Activated CD8-positive, alpha-beta memory T cell treated with anti-CD3 and anti-CD28 coated beads for 36 hours (primary cell): ENCODE results near the gene FLOT1. TPM values are rescaled to one million over a fixed set of nuclear protein-coding genes. Genes with fewer than 3 reads are reported as not detected.

ENCODE experiments used
- CTCF ChIA-PET: fragments of 350-600 bp; sonication (Branson Sonifier 250); formaldehyde crosslinking; loops from one replicate; lab custom pipeline; 2021; ENCODE audit warnings: antibody characterized with exemption; lab: Charles Lee
- POLR2A ChIA-PET: fragments of 350-600 bp; sonication (Branson Sonifier 250); formaldehyde crosslinking; loops from one replicate; lab custom pipeline; 2021; ENCODE audit warnings: antibody characterized with exemption; lab: Charles Lee
- total RNA-seq, 2 experiments: library from RNA; stranded (reverse); gene quantifications; one replicate each; pipeline ENCODE4 v1.2.3, GENCODE V29; 2021

Gene FLOT1
- total RNA-seq, 2 experiments from 2014 or later: 178 to 186 TPM

DNA sequence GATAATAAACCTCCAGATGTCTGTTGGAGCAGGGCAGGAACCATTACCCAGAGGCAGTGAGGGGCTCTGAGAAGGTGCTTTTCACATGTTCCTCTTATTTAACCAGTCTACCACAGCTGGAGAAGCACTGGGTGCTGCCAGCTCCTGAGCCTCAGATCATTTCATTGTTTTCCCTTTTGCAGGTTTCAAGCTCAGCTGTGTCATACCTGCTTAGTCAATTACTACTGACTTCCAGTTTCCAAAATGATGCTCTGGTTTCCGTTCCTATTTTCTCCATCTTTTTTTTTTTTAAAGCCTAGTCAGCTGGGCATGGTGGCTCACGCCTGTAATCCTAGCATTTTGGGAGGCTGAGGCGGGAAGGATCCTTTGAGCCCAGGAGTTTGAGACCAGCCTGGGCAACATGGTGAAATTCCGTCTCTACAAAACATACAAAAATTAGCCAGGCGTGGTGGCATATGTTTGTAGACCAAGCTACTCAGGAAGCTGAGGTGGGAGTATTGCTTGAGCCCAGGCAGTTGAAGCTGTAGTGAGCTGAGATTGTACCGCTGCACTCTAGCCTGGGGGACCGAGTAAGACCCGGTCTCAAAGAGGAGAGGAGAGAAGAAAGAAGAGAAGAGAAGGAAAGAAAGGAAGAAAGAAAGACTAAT lies 6.7 kb downstream of the FLOT1 start:
- POLR2A ChIA-PET: interaction anchor here (0.5 to 1.9 kb wide), 12 partner anchors 14 to 534 kb away, joined by 3 to 6 read pairs (median 3); partner anchors contain the start of gene PRR3

DNA sequence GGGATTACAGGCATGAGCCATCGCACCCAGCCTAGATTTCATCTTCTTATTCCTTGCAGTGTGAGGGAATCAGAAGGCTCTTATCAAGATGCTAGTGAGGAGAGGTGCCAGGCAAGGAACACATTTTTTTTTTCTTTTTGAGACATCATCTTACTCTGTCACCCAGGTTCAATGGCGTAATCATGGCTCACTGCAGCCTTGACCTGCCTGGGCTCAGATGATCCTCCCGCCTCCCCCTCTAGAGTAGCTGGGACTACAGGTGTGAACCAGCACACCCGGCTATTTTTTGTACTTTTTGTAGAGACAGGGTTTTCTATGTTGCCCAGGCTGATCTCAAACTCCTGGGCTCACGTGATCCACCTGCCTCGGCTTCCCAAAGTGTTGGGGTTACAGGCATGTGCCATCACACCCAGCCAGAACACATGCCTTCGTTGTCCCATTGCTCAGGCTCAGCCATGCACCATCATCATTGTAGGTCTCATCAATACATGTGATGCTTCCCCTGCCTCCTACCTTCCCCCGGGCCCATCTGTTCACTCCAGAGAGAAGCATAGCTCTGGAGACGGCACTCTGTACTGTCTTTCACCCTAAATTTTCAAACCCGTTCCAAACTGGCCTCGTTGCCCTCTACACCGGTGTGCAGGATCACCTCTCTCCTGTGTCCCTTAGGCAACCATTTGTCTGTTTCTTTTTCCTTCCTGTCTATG lies 10.1 kb downstream of the FLOT1 start:
- POLR2A ChIA-PET: interaction anchor here (1.2 kb wide), 1 partner anchor 10 kb away, joined by 3 read pairs; no protein-coding TSS in a partner anchor
- CTCF ChIA-PET: interaction anchor here (0.9 to 3.6 kb wide), 4 partner anchors 12 to 169 kb away, joined by 5 to 33 read pairs (median 19); partner anchors contain the start of gene TUBB

More for the DNA sequence above, 6.7 kb downstream of the FLOT1 start:
- CTCF ChIA-PET: interaction anchor here (0.9 to 2.9 kb wide), 9 partner anchors 12 to 96 kb away, joined by 3 to 14 read pairs (median 4); no protein-coding TSS in a partner anchor

DNA sequence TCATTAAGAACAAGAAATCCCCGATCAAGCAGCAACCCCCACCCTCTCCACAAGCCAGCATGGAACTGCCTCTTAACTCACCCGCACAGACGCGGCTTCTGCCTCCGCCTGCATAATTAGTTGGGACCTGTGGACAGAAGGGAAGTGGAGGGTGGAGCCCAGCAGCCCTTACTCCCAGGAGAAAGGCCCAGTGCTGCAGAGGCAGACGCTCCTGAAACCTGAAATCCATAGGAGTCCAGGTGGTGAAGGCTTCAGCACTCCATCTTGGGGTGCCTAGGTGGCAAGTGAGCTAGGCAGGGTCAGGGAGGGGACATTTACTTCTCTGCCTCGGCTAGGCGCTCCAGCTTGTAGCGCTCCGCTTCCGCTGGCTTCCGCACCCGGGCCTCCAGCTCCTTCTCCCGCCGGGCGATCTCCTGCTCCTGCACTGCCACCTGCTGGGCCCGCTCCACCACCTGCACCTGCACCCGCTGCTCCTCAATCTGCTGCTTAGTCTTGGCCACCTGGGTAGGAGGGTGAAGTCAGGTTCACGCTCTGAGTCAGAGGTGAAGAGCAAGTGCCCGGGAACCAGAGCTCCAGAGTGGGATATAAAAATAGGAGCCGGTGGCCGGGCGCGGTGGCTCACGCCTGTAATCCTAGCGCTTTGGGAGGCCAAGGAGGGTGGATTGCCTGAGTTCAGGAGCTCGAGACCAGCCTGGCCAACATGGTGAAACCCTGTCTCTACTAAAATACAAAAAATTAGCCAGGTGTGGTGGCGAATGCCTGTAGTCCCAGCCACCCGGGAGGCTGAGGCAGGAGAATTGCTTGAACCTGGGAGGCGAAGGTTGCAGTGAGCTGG lies 11.7 kb downstream of the FLOT1 start:
- POLR2A ChIA-PET: interaction anchor here (0.6 to 1.3 kb wide), 10 partner anchors 9 to 115 kb away, joined by 3 to 22 read pairs (median 6); no protein-coding TSS in a partner anchor
- CTCF ChIA-PET: interaction anchor here (0.5 to 3.6 kb wide), 30 partner anchors 10 to 171 kb away, joined by 3 to 33 read pairs (median 4); partner anchors contain the start of genes ATAT1, DHX16, IER3 and MDC1

DNA sequence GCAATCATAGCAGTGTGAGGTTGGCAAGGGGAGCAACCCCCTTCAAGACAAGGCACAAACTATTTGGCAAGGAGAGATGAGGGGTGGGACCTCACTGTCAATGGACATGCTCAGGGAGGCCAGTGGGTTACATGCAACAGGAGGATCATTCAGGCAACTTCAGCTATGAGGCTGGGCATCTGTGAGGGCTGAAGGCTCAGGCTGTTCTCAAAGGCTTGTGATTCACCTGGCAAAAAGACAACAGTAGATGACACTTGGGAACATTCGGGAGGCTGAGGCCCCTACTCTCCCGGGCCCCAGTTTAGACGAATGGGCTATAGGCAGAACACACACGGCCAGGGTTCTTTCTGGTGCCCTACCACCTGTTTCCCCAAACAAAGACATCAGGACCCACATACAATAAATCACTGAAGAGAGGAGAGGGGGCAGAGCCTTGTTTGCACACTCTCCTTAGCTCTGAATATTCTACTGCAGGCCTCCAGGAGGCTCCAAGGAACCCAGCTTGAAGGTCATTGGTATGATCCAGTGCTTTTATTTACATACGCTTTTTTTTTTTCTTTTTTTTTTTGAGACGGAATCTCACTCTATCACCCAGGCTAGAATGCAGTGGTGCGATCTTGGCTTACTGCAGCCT lies 14.4 kb downstream of the FLOT1 start:
- ChIA-PET POLR2A (interaction anchor here (0.5 to 0.7 kb wide), 3 partner anchors 43 to 514 kb away, joined by 3 to 7 read pairs (median 4); no protein-coding TSS in a partner anchor), CTCF (interaction anchor here (1.4 to 1.8 kb wide), 3 partner anchors 9 to 187 kb away, joined by 3 to 10 read pairs (median 7); no protein-coding TSS in a partner anchor)

DNA sequence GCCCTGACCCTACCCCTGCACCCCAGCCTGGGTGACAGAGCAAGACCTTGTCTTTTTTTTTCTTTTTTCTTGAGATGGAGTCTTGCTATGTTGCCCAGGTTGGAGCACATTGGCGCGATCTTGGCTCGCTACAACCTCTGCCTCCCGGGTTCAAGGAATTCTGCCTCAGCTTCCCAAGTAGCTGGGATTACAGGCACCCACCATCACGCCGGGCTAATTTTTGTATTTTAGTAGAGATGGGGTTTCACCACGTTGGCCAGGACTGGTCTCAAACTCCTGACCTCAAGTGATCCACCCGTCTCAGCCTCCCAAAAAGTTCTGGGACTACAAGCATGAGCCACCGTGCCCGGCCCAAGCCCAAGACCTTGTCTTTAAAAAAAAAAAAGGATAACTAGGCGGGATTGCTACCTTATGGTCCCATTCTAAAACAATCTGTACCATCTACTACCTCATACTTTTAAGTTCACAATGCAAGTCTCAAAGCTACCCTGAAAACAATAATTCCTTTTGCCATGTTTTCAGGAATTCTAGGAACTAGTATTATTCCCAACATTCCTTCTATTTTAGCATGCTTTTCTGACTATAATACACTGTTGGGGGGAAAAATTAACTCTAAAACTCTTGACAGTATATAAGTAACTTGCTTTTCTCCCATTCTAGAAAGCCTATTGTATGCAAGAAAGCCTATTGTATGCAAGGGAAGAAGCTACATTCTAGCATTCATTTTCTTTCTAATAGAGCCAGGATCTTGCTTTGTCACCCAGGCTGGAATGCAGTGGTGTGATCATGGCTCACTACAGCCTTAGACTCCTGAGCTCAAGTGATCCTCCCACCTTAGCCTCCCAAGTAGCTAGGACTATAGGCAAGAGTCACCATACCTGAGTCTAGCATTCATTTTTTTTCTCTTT lies 15.7 kb downstream of the FLOT1 start:
- ChIA-PET CTCF (interaction anchor here (0.9 to 1.3 kb wide), 4 partner anchors 10 to 54 kb away, joined by 3 to 4 read pairs (median 3); partner anchors contain the start of gene DHX16), POLR2A (interaction anchor here (0.7 kb wide), 1 partner anchor 138 kb away, joined by 5 read pairs; no protein-coding TSS in a partner anchor)

DNA sequence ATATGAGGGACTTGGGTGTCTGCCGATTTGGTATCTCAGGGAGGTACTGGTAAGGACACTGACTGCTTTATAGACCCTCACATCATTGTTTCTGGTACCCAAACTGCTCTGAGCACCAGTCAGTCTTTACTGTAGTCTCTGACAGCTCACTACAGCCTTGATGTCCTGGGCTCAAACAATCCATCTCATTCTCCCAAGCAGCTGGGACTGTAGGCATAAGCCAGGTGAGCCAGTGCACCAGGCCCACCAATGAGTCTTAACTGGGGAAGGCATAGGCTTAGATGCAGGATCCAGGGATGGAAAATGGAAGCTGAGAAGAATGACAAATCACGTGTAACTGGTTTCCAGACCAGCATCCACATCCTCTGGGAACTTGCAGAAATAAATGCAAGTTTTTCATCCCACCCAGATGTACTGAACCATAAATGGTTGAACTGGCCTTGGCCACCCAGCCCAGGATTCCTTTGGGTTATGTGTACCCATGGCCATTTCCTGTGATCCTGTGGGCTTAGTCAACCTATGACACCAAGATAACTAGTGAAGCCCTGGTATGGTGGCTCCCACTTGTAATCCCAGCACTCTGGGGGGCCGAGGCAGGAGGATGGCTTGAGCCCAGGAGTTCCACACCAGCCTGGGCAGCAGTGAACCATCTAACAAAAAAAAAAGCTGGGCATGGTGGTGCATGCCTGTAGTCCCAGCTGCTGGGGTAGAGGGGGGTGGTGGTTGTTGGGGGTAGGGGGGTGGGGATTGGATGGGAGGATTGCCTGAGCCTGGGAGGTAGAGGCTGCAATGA lies 16.6 kb downstream of the FLOT1 start:
- ChIA-PET POLR2A (interaction anchor here (0.5 kb wide), 1 partner anchor 323 kb away, joined by 3 read pairs; no protein-coding TSS in a partner anchor), CTCF (interaction anchor here (1.1 to 1.3 kb wide), 3 partner anchors 11 to 53 kb away, joined by 3 to 4 read pairs (median 3); partner anchors contain the start of gene DHX16)

DNA sequence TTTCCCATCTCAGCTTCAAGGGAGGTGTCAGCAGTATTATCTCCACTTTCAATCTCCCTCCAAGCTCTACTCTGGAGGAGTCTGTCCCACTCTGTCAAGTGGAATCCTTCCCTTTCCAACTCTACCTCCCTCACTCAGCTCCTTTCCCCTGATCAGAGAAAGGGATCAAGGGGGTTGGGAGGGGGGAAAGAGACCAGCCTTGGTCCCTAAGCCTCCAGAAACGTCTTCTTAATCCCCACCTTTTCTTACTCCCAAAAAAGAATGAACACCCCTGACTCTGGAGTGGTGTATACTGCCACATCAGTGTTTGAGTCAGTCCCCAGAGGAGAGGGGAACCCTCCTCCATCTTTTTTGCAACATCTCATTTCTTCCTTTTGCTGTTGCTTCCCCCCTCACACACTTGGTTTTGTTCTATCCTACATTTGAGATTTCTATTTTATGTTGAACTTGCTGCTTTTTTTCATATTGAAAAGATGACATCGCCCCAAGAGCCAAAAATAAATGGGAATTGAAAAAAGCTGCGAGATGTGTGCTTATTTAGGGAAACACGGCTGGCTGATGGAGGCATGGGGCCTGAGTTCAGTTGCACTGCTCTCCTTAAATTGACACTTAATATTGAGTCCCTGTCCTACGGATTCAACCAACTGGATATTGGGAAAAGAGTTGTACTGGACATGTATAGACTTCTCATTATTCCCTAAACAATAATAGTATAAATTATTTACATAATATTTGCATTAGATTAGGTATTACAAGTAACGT lies 17.4 kb downstream of the FLOT1 start:
- POLR2A ChIA-PET: interaction anchor here (0.6 to 8.4 kb wide), 3 partner anchors 44 to 115 kb away, joined by 3 to 98 read pairs (median 4); no protein-coding TSS in a partner anchor
- CTCF ChIA-PET: interaction anchor here (0.6 to 5.3 kb wide), 4 partner anchors 11 to 93 kb away, joined by 3 to 64 read pairs (median 28); no protein-coding TSS in a partner anchor

DNA sequence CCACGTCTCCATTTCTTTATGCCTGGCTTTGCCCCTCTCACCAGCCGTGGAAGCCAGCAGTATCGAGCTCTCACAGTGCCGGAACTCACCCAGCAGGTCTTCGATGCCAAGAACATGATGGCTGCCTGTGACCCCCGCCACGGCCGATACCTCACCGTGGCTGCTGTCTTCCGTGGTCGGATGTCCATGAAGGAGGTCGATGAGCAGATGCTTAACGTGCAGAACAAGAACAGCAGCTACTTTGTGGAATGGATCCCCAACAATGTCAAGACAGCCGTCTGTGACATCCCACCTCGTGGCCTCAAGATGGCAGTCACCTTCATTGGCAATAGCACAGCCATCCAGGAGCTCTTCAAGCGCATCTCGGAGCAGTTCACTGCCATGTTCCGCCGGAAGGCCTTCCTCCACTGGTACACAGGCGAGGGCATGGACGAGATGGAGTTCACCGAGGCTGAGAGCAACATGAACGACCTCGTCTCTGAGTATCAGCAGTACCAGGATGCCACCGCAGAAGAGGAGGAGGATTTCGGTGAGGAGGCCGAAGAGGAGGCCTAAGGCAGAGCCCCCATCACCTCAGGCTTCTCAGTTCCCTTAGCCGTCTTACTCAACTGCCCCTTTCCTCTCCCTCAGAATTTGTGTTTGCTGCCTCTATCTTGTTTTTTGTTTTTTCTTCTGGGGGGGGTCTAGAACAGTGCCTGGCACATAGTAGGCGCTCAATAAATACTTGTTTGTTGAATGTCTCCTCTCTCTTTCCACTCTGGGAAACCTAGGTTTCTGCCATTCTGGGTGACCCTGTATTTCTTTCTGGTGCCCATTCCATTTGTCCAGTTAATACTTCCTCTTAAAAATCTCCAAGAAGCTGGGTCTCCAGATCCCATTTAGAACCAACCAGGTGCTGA lies 18.4 kb downstream of the FLOT1 start:
- CTCF ChIA-PET: interaction anchor here (1.6 to 5.3 kb wide), 5 partner anchors 12 to 88 kb away, joined by 3 to 64 read pairs (median 5); partner anchors contain the start of gene FLOT1
- POLR2A ChIA-PET: interaction anchor here (1.0 to 8.4 kb wide), 2 partner anchors 43 to 114 kb away, joined by 3 to 98 read pairs; no protein-coding TSS in a partner anchor

DNA sequence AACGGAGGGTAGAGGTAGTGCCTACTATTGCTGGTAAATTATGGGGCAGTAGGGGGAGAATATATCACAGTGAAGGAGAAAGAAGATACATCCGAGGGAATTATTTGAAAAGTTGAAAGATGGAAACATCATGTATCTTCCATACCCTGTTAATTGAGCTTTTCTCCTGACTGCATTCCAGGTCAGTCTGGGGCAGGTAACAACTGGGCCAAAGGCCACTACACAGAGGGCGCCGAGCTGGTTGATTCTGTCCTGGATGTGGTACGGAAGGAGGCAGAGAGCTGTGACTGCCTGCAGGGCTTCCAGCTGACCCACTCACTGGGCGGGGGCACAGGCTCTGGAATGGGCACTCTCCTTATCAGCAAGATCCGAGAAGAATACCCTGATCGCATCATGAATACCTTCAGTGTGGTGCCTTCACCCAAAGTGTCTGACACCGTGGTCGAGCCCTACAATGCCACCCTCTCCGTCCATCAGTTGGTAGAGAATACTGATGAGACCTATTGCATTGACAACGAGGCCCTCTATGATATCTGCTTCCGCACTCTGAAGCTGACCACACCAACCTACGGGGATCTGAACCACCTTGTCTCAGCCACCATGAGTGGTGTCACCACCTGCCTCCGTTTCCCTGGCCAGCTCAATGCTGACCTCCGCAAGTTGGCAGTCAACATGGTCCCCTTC lies 19.2 kb downstream of the FLOT1 start:
- ChIA-PET POLR2A (interaction anchor here (1.0 to 8.4 kb wide), 4 partner anchors 9 to 97 kb away, joined by 3 to 98 read pairs (median 4); partner anchors contain the start of gene ATAT1), CTCF (interaction anchor here (0.6 to 5.5 kb wide), 15 partner anchors 8 to 158 kb away, joined by 3 to 64 read pairs (median 3); partner anchors contain the start of genes C6orf136, DHX16, FLOT1 and MRPS18B)

DNA sequence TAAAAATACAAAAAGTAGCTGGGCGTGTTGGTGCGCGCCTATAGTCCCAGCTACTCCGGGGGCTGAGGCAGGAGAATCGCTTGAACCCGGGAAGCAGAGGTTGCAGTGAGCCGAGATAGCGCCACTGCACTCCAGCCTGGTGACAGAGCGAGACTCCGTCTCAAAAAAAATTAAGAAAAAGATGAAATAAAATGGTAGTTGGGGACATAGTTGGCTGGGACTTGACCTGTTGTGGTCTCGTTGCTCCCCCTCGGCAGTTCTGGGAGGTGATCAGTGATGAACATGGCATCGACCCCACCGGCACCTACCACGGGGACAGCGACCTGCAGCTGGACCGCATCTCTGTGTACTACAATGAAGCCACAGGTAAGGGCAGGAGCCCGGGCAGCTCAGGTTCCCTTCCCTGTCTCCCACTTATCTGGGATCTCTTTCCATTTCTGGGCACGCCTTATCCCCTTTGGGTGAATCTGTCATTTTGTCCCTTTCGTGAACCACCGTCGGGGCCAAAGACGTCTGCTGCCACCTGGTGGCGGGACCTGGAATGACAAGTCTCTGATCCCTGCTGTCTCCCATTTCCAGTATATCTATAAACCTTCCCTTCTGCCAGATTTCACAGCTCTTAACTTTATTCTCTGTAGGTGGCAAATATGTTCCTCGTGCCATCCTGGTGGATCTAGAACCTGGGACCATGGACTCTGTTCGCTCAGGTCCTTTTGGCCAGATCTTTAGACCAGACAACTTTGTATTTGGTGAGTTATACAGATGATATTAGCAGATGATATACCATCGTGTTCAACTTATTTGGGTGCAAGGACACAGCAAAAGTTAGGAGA lies 20.0 kb downstream of the FLOT1 start:
- ChIA-PET POLR2A (interaction anchor here (0.7 to 8.4 kb wide), 13 partner anchors 8 to 151 kb away, joined by 3 to 98 read pairs (median 4); partner anchors contain the start of genes ABCF1, ATAT1, DHX16 and MRPS18B), CTCF (interaction anchor here (0.6 to 5.5 kb wide), 17 partner anchors 8 to 160 kb away, joined by 3 to 64 read pairs (median 3); partner anchors contain the start of genes C6orf136, DHX16, FLOT1 and MRPS18B)

DNA sequence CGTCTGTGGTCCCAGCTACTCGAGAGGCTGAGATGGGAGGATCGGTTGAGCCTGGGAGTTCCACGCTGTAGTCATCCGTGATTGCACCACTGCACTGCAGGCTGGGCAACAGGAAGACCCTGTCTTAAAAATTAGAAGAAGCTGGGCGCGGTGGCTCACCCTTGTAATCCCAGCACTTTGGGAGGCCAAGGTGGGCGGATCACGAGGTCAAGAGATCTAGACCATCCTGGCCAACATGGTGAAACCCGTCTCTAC lies 20.5 kb downstream of the FLOT1 start:
- ChIA-PET POLR2A (interaction anchor here (0.7 to 8.4 kb wide), 12 partner anchors 9 to 151 kb away, joined by 3 to 98 read pairs (median 4); partner anchors contain the start of genes ABCF1, ATAT1, DHX16 and MRPS18B), CTCF (interaction anchor here (0.7 to 5.5 kb wide), 13 partner anchors 9 to 160 kb away, joined by 3 to 64 read pairs (median 4); partner anchors contain the start of genes C6orf136 and DHX16)
